Breast epithelium (tissue), 3 donors: Measurements from ENCODE around the gene SCARB2.

Experiments used
- CTCF ChIP-seq, 3 donors: fragments of 450-650 bp; IDR thresholded peaks; one replicate each; pipeline ENCODE4 v1.5.1; 2016 to 2017; ENCODE audit warnings: antibody characterized with exemption in 3 of 3, mild to moderate bottlenecking in 3 of 3, moderate library complexity in 3 of 3
- POLR2A ChIP-seq: fragments of 450-650 bp; IDR thresholded peaks from one replicate; pipeline ENCODE4 v1.6.1; 2016; ENCODE audit warnings: antibody characterized with exemption, mild to moderate bottlenecking, moderate library complexity
- POLR2AphosphoS5 ChIP-seq, 3 donors: sonication (generic); formaldehyde crosslinking; IDR thresholded peaks; one replicate each; pipeline ENCODE4 v1.6.1; 2017; ENCODE audit warnings: antibody characterized with exemption in 3 of 3

DNA sequence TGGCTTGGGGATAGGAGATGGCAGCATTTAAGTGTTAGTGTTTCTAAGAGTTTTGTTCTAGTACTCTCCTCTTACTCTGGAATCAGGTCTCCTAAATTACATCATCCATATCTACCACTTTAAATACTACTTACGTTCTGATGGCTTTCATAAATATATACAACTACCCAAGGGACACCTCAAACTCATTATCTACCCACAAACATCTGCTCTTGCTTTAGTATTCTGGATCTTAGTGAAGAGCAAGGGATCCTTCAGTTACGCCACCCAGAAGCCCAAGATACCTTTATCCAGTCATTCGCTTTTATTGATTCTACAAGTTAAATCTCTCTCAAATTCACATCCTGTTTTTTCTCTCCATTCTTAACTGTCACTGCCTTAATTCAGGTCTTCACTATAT is 72.4 kb downstream of the SCARB2 start:
- no peak for TF ChIP-seq CTCF (IDR thresholded peaks at IDR 0.05)
- no peak for TF ChIP-seq POLR2AphosphoS5 (IDR thresholded peaks at IDR 0.05)
- TF ChIP-seq POLR2A, result no peak
